DOHH2 (cell line): ENCODE results near the gene SDC1.

Experiments
- CTCF ChIP-seq: fragments of 200-600 bp; sonication (generic); IDR thresholded peaks from one replicate; pipeline ENCODE4 v1.5.1; 2014; ENCODE audit warnings: antibody characterized with exemption, mild to moderate bottlenecking, low read depth, low read length; ENCODE audit not compliant: poor library complexity, severe bottlenecking
- EZH2phosphoT487 ChIP-seq: fragments of 200-600 bp; sonication (generic); IDR thresholded peaks from 2 replicates; pipeline ENCODE4 v1.6.1; 2017; ENCODE audit warnings: borderline replicate concordance, mild to moderate bottlenecking, antibody characterized with exemption, low read length, moderate library complexity, mixed read lengths

- TF ChIP-seq CTCF, result no peak
- no peak for TF ChIP-seq EZH2phosphoT487
These were observed 31.7 kb downstream of the SDC1 start for GRCh38 chr2:20193185-20193584.
